GM21529 (cell line): ENCODE results near the gene ATXN1.
"Not testable (repeated sequence)": the region's sequence is repeated elsewhere in the genome, so short reads cannot be mapped to it uniquely, and the experiment has no call there.

ENCODE experiments used
- ATAC-seq: cut with Tn5 transposase; IDR thresholded peaks from one replicate; pipeline ENCODE4 v1.9.1; 2021; ENCODE audit not compliant: unreplicated experiment

The ATXN1 gene

DNA sequence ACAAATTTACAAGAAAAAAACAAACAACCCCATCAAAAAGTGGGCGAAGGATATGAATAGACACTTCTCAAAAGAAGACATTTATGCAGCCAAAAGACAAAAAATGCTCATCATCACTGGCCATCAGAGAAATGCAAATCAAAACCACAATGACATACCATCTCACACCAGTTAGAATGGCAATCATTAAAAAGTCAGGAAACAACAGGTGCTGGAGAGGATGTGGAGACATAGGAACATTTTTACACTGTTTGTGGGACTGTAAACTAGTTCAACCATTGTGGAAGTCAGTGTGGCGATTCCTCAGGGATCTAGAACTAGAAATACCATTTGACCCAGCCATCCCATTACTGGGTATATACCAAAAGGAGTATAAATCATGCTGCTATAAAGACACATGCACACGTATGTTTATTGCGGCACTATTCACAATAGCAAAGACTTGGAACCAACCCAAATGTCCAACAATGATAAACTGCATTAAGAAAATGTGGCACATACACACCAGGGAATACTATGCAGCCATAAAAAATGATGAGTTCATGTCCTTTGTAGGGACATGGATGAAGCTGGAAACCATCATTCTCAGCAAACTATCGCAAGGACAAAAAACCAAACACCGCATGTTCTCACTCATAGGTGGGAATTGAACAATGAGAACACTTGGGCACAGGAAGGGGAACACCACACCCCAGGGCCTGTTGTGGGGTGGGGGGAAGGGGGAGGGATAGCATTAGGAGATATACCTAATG lies 58.5 kb downstream of the ATXN1 start:
- ATAC-seq = not testable (repeated sequence)

DNA sequence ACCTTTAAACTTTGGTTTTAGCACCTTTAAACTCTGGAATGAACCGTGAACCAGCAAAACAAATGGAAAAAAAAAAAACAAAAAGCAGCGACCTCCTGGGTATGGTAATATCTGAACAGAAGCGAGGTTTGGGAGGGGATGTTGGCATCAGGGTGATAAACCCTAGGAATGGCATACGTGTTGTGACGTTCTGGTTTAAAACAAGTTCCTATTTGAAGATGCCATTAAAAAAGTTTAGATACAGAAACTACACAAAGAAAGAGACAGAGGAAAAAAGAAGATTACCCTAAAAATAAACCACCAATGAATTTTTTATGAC lies 60.4 kb downstream of the ATXN1 start:
- no peak for ATAC-seq

DNA sequence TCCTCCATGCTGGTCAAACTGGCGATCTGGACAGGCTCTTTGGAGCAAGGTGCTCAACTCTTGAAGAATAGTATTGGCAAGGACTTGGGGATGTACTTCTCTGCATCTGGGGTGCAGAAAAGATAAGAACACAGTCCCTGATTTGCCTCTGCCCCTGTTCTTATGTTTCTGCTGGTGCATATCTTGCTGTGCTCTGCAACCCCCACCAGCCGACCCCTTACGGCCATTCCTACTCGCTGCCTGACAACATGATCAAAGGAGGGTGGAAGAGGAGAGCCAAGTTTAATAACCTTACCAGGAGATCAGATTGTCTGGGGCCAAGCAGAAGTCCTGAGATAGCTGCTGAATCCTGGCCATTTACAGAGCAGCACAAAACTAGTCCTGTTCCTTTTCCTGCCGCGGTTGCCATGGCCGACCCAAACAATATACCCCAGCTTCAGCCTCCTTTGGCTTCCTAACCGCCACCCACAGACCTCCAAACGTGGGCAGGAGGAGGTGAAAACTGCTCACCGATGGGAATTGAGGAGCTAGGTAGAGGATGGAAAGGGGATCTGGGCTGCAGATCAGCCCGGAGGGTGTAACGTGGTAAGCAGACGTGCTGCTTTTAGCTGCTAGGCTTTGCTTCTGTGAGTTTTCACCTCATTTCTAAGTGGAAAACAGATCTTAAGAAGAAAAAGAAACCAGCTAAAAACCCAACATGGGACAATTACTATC lies 60.9 kb downstream of the ATXN1 start:
- peak; percentile 43 for ATAC-seq

DNA sequence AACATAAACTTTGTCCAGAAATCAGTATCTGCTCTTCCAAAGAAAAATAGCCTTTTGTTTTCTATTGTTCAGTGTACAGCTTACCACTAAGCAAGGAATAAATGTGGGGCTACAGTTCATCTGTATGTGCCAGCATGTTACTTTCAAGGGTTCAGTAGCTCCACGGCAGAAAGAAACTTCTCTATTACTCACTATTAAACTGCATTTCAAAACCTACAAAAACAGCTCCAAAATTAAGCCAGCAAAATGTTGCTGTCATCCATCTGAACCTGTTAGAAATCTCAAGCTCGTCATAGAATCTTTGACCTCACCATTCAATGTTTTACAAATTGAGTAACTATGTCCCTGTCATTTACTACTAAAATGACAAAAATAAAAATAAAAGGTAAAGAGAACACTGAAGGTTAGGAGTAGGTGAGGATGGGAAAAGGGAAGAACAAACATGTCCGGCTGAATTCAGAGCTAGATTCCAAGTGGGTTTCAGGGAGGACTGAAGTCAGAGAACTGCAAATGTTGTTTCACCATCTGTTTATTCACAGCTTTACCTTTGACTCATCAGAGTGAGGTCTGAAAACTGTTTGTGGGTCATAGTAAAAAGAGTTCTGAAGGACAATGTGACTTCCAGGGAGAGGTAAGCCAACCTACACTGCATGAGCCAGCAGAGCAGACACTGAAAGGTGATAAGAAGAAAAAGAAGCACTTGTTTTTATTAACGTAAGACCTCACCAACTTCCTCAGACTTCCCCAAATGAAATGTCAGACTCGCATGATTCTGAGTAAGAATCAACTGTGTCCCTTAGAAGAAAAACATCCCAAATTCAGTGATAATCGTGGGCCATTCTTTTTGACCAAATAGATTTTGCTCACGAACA lies 62.0 kb downstream of the ATXN1 start:
- ATAC-seq = no peak

DNA sequence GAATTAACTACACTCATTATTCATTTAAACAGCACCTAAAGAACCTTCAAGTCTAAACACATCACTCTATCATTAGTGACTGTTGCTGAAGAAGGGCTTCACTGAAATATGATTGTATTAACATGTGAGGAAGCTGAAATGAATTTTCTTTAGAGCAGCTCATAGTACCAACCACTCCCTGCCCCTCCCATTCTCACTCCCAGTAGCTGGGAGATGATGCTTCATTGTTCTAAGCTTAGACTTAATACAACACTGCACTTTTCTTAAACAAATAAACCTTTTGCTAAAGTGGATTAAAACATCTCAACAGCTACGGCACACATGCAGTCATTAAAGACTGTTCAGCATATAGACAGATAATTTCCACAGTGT lies 63.1 kb downstream of the ATXN1 start:
- ATAC-seq = no peak

DNA sequence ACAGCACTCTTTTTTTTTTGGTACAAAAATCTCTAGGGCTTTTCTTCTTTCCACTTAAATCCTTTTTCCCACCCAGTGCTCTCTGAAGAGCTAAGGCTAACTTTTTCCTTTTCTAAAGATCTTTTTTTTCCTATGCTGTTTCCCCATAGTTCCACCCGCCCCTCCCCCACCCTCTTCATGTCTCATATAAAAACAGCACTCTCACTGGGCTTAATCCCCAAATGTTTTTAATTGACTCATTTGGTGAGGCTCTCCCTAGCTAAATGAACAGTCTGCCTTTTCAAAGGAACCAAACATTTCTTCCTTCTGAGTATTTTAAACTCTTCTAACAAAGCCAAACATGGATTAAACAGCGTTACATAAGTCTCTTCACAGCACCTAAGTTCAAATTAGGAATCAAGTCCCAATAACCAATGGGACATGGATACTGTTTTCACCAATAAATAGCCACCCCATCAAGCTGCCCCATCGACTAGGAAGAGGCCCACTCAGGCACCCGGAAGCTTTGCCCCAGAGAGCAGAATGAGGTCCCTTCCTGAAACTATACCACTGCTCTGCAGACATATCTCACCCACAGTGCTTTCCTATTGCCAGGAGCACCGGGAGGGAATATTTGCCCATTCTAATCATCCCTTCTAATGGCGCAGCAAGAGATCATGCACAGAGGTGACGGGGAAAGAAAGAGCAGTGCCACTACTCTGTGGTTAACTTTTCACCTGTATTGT lies 63.7 kb downstream of the ATXN1 start:
- no peak for ATAC-seq

DNA sequence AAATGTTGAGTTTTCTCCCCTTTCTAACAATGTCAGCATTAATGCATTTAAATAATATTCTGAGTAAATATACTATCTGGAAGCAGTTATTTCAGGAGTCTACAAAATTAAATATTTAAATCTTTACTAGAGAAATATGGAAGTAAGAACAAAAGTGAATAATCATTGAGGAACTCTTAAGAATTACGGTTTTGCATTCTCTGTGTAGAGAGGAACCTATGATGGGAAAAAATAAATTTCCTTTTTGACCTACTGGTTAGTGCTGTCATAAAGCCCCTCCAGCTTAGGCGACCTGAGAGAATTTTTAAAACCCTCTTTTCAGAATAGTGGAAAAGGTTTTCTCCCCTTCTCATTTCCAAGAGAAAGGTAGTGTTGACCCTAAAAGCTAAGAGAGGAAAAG lies 64.8 kb downstream of the ATXN1 start:
- no peak for ATAC-seq

DNA sequence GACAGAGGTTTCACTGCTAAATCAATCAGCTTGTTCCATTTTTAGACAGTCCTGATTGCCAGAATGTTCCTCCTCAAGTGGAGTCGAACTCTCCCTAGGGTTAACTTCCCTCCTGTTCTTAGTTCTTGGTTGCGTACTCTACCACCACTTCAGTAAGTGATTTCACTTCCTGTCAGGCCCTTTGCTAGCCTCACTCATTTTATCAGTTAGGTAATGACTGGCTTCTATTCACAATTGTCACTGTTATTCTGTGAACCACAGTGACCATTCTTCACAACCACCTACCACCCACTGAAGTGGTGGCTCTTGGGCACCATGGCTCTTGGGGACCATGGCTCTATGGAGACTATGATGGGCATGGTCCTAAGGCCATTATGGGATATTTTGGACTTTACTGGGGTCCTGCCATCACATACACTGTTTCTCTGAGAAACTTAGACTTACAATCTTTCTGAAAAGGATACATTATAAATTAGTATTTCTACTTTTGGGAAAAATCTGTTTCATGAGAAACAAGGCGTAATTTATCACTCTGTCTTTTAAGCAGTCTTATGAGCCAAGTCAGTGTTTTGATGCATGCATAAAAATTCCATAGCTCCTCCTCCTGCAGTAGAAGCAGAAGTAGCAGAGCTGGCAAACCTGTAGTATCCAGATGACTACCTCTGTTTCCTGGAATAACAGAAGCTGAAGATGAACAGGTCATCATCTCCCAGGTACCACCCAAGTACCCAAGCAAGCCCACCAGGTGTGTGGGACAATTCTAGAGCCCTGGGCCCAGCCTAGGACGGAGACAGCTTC lies 66.3 kb downstream of the ATXN1 start:
- ATAC-seq = peak; percentile 50

DNA sequence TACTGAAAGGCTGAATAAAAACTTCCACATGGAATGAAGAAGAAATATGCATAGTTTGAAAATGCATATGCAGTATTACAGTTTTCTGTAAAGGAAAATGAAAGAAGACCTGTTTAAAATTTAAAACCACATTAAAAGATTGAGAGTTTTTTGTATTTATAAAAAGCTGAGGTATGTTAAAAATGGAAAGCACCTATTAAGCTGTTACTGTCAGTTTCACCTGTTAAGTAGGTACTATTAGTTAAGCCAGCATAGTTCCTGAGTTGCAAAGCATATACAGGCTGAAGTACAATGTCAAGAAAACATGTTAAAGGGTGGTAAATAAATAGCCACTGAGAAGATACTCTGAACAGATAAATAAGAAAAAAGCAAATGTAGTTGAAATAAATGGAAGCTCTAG lies 69.9 kb downstream of the ATXN1 start:
- no peak for ATAC-seq

DNA sequence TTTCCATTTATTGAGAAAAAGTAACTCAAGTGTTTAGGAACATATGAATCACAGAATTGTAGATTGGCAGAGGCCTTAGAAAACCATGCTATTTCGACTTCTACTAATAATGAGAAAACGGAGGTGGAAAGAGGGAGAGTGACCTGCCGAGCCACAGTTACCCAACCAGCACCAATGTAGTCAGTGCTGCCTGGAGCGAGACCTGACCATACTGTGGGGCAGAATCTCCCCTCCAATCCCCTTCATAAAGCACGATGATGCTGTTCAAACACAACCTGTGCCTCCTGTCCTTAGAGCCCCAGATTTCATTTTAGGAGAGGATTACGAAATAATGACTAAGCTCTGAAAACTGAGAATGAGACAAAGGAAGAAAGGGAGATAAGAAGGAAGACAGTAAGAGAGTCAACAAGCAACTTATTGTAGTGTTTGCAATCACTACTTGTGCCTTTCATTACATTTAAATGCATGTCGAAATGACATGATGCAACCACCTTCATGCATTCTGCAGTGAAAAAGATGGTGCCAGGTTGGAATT lies 70.6 kb downstream of the ATXN1 start:
- peak; percentile 87 for ATAC-seq

DNA sequence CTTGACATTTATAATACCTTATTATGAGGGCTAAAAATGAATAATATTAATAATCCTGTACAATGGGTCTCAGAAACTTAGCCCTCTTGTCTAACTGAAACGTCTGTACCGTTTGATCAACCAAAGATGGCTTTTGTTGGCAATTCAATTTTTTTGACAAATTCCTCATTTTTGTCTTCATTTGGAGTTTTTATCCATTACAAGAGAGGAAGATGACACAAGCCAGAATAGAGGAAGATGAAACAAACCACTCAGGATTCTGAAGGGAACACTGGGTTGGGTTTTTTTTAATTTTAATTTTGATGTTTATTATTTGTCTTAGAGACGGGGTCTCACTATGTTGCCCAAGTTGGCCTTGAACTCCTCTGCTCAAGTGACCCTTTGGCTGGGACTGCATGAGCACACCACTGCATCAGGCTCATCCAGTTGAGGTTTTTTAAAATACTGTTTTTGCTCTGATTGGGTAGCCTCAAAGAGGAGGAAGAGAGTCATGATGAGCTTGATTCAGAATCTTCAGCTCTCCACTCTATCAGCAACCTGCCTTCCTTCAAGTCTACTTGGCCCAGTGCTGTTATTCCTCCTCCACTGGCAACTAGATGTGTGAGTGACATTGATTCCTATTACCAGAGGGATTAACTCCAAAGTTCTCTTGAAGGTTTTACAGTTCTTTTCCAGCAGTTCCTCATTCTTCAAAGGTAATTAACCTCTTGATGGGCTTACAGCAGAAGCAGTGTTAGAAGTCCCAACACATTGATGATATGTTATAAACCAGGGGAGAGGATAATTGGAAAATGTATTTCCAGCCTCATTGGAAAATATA lies 71.3 kb downstream of the ATXN1 start:
- ATAC-seq = no peak

DNA sequence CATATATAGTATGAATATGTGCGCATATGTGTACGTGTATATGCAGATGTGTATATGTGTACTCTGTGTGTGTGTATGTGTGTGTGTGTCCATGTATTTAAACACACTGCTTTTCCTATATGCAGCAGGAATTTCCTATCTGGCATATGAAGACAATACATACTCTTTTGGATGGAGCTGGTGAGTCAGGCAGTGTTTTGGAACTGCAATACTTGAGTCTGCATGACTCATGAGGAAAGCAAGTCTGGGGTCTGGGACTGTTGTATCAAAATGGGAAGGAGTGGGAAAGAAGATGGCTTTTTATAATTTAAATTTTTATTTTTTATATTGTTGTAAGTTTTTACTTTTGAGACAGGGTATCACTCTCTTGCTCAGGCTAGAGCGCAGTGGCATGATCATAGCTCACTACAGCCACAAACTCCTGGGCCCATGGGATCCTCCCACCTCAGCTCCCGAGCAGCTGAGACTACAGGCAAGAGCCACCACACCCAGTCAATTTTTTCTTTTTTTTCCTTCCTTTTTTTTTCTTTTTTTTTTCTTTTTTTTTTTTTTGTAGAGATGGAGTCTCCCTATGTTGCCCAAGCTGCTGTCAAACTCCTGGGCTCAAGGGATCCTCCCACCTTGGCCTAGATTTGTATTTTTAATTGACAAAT lies 72.2 kb downstream of the ATXN1 start:
- no peak for ATAC-seq

DNA sequence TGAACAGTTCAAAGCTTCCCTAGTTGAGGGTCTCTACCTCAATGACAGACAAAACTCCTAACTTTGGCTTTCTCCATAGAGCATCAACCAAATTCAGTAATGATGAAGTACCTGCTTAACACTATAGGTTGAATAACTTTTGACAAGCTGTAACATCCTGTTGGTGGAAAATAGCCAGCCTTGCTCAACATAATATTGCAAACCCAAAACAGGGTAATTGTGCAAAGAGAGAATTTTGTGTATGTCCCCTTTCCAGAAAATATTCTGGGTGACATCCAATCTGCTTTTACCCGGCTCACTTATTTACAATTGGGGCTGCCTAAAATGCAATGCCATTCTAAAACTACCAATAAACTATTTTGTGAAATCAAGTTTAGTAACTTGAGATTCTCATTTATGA lies 72.8 kb downstream of the ATXN1 start:
- no peak for ATAC-seq

DNA sequence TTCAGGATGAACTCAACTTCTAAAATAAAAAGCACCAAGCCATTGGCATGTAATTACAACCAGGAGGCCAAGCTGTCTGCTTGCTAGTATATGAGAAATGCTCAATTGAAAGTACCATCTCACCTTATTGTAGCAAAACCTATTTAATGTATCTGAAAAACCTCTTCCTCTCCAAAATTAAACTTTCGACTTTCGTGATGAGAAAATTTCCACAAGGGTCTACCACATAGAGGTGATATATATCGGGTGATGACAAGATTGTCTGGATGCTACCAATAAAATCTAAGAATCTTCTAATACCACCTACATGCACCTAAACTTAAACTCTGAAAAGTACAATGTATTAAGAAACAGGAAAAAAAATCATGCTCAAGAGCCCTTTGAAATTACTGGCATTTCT lies 74.2 kb downstream of the ATXN1 start:
- no peak for ATAC-seq

DNA sequence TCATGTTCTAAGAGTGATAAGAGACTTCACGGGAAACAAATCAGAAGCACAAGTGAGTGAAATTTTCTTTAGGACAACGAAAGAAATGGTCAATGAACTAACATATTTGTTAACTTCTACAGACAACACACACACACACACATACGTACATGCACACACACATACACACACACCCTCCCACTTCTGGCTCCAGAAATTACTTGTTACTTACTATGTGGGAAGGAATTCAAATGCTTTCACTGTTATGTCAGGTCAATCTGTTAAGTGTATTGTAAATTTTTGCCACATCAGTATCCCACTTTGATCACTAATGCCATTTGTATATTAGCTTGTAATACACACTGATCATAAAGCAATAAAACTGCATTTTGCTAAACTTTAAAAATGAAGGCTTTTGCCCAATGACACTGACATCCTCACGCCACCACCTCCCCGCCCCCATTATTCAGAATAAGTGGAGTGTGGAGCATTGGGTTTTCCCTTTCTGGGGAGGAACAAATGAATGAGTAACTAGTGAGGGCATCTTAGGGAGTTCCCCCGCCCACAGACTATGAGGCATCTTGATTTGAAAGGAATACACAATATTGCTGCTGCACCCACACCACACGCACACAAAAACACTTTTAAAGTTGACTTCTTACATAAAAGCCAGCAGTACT lies 76.2 kb downstream of the ATXN1 start:
- peak; percentile 66 for ATAC-seq

DNA sequence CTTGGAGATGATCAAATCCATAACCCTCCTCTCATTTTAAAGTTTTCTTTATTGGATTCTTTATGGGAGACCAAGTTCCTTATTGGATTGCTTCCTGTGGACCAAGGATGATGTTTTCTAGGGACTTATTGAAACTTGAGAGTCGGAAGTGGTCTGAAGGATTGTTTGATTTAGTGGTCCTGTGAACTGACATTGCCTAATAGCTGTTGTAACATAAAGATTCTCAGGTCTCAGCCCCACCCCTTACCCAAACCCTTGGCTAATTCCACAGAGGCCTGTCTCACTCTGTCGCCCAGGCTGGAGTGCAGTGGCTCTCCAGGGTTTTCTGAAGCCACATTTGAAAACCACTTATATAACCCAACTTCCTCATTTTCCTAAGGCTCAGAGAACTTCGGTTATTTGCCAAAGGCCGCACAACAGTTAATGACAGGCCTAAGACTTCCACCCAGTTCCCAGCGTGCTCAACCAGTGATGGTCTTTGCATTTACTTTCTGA lies 77.0 kb downstream of the ATXN1 start:
- ATAC-seq = no peak

DNA sequence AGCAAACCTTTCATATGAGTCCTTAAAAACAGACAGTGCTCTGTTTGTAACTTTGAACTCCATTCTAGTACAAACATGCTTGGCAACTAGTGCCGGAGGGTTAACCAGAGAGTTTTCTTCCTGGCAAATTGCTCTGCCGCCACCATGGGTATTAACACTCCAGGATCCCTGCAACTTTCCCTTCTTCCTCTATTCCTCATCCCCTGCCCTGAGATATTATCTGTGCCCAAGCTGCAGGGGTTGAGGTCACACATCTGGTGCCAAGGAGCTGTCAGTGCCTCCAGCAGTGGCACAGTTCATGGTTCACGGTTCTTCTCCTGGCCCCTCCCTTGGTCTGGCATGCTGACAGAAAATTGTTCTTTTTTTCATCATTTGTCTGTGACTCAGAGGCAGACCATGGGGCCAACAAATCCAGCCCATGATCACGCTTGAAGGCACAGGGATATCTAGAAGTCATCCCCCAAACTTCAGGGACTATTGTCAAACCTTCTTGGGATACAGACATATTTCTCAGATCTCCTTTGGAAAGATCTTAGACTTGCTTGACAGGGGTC lies 77.5 kb downstream of the ATXN1 start:
- ATAC-seq = no peak
